Transverse colon (tissue), 4 donors: Measurements from ENCODE around the gene RNF146. TPM values are rescaled to one million over a fixed set of nuclear protein-coding genes. Genes with fewer than 3 reads are reported as not detected.

ENCODE experiments used
- DNase-seq: peaks from one replicate; pipeline ENCODE4 v3.0.0-alpha.2; 2019
- H3K27ac ChIP-seq, 4 donors: fragments of 200-600 bp; sonication (generic); 2 replicates each; pipeline ENCODE4 v1.5.1; 2016 to 2018; ENCODE audit warnings: inconsistent platforms in 4 of 4
- H3K27me3 ChIP-seq: fragments of 200-600 bp; sonication (generic); 2 replicates; pipeline ENCODE4 v1.5.1; 2017; ENCODE audit warnings: inconsistent platforms
- H3K36me3 ChIP-seq, 4 donors: fragments of 200-600 bp; sonication (generic); 2 replicates each; pipeline ENCODE4 v1.5.1; 2017 to 2019; ENCODE audit warnings: inconsistent platforms in 4 of 4
- H3K4me1 ChIP-seq, 4 donors: fragments of 200-600 bp; sonication (generic); 2 replicates each; pipeline ENCODE4 v1.5.1; 2017 to 2020; ENCODE audit warnings: inconsistent platforms in 4 of 4
- H3K4me3 ChIP-seq, 4 donors: fragments of 200-600 bp; sonication (generic); 1 replicate in 1 of 4; 2 replicates in 3 of 4; pipeline versions ENCODE4 v1.5.1 to v1.6.1; 2017 to 2019; ENCODE audit warnings: inconsistent platforms in 4 of 4
- H3K9me3 ChIP-seq, 2 donors: fragments of 200-600 bp; sonication (generic); 2 replicates each; pipeline ENCODE4 v1.5.1; 2017 to 2019; ENCODE audit warnings: inconsistent platforms in 2 of 2
- EP300 ChIP-seq: sonication (generic); formaldehyde crosslinking; IDR thresholded peaks from one replicate; pipeline ENCODE4 v1.6.1; 2017; ENCODE audit warnings: antibody characterized with exemption, low read depth
- POLR2A ChIP-seq: fragments of 450-650 bp; IDR thresholded peaks from one replicate; pipeline ENCODE4 v1.6.1; 2016; ENCODE audit warnings: antibody characterized with exemption, mild to moderate bottlenecking, moderate library complexity
- POLR2AphosphoS5 ChIP-seq, 3 donors: sonication (generic); formaldehyde crosslinking; IDR thresholded peaks; one replicate each; pipeline ENCODE4 v1.6.1; 2016; ENCODE audit warnings: antibody characterized with exemption in 3 of 3
- WGBS, 2 donors: methylation state at CpG; one replicate each; pipeline ENCODE4 v1.1.5; 2018; ENCODE audit warnings: low coverage in 1 of 2; 5-methylcytosine and 5-hydroxymethylcytosine counted together
- in situ Hi-C, 4 donors: fragments of 200-750 bp; cut with MboI; loops; one replicate each; pipeline versions ENCODE4 v1.15.0 to v1.15.1; 2017; ENCODE audit warnings: low sequenced_read_pairs in 3 of 4, low pct_ligation_motif_present in 1 of 4, low pct_unique_long_range_greater_than_20kb in 1 of 4
- intact Hi-C: fragments of 100-400 bp; cut with DNase I; formaldehyde crosslinking; loops from one replicate; pipeline ENCODE4 v1.15.1; 2023; ENCODE audit warnings: low total_unique reads
- total RNA-seq, 4 donors: library from RNA; depleted of rRNA; stranded (reverse); fragments of >200 nt; gene quantifications; one replicate each; pipeline ENCODE4 v1.1.0, GENCODE V29; 2016
- TF ChIP-seq, protein P1 (sequence below), 5 experiments: fragments of 200-600 bp in 3 of 5; fragments of 450-650 bp in 2 of 5; sonication (generic) in 3 of 5; IDR thresholded peaks; 1 replicate in 2 of 5; 2 replicates in 3 of 5; pipeline ENCODE4 v1.5.1; 2016 to 2017; ENCODE audit warnings: antibody characterized with exemption in 5 of 5, inconsistent platforms in 3 of 5, mild to moderate bottlenecking in 2 of 5, moderate library complexity in 1 of 5

RNF146 gene
- total RNA-seq, 4 donors from 2014 or later, result 10.3 to 58.1 (median 29.0) TPM

DNA sequence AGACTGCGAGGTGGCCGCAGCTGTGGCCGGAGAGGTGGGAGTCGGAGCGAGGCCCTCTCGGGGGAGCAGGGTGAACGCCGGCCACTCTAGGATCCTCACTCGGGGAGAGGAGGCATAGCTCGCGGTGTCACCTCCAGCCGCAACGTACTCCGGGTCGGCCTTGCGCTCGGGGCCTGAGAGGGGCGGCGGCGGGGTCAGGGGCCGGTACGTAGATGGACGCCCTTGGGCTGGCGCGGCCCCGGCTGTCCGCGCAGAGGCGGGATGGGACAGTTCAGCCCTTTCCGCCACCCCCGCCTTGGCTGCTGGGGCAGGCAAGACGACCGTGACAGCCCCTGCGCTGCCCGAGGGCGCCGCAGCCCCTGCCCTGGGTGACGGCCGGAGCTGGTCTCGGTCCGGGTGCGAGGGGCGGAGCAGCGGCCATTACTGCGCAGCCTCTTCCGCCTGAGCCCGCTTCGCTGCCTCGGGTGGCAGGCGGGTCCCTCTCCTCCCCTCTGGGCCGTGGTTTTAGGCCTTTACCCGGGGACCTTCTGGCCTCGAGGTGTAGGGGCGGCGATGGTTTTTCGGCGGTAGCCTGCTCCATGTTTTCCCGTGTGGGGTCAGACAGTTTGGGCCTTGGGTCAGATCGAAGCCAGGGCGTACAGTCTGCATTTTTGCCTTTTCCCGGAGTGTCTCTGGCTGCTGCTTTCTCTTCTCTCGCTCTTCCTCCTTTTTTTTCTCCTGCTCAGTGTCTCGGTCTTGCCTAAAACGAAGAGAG is 405 bp downstream of the RNF146 start:
- peak overlapping the region; percentile 74 to 94 (median 86) for H3K4me3 ChIP-seq
- H3K27me3 ChIP-seq, result no peaks in the 10 kb centered on the region
- in situ Hi-C loops (no loop called here), intact Hi-C loops (loop anchor here (10.0 kb wide), 2 partner anchors 462 to 1482 kb away; no protein-coding TSS in a partner anchor)
- WGBS, 2 donors, result 0 to 1% methylated on average over 7 to 43 of the region's 64 CpGs
- peak overlapping the region; percentile 95 to 97 (median 96) for H3K27ac ChIP-seq
- no peaks in the 10 kb centered on the region for H3K36me3 ChIP-seq
- peaks cover 5 to 34% (median 19%) of the 10 kb centered on the region in 4 donors for H3K4me1 ChIP-seq
- no peak for TF ChIP-seq EP300
- peak; percentile 92 to 97 (median 94) for TF ChIP-seq POLR2AphosphoS5 (IDR thresholded peaks at IDR 0.05)
- TF ChIP-seq POLR2A, result peak; percentile 91
- DNase-seq, result peak; percentile 56
- H3K9me3 ChIP-seq, result no peaks in the 10 kb centered on the region

DNA sequence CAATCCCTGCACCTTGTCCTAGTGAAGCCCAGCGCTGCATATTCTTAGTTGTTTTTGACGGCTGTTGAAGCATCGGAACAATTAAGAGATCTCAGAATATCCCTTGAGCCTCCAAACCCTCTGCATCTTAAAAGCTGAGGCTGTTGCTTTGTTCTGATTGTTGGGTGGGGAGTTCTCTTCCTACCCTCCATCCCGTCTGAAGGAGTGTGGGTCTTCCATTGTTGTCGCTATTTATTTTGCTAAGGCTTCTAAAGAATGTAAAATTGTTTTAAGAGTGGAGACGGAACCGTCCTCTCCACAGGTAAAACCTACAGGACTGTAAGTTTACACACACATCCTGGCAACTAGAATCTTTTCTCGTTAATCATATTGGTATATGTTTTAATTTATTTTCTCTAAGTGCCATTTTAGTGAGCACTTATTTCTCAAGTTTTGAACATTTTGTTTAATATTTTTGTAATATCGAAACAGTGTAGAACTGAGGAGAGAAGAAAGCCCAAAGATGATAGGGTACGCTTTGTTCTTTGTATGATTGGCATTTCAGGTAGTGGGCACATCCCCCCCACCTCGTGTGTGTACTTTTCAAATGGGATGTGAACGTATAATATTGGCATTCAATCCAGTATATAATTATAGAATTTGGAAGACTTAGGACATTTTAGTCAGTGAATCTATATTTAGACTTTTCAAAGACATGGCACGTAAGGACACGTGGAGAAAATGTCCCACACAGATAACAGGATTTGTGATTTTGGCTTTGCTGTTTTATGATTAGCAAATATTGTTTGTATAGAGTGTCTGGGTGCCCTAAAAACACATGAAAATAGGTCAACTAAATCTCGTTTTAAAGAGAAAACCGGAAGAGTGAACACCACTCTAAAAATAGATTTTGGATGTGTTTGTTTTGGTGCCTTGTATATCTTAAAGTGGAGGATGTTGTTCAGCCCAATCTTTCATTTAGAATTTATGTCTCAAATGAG is 1.3 kb downstream of the RNF146 start:
- Histone ChIP-seq H3K9me3 (no peaks in the 10 kb centered on the region), H3K27me3 (no peaks in the 10 kb centered on the region), H3K4me1 (peaks cover 5 to 41% (median 23%) of the 10 kb centered on the region in 4 donors), H3K36me3 (no peaks in the 10 kb centered on the region), H3K4me3 (peak overlapping the region; percentile 74 to 94 (median 86)), H3K27ac (peak overlapping the region; percentile 95 to 97 (median 96))
- no peak for DNase-seq
- intact Hi-C loops (loop anchor here (10.0 kb wide), 2 partner anchors 463 to 1483 kb away; no protein-coding TSS in a partner anchor), in situ Hi-C loops (no loop called here)
- WGBS, 2 donors, result 2 to 3% methylated on average over 16 of the region's 16 CpGs
- no peak for TF ChIP-seq EP300
- TF ChIP-seq POLR2A, result no peak
- TF ChIP-seq POLR2AphosphoS5 (IDR thresholded peaks at IDR 0.05), result no peak
- TF ChIP-seq, protein P1, sequence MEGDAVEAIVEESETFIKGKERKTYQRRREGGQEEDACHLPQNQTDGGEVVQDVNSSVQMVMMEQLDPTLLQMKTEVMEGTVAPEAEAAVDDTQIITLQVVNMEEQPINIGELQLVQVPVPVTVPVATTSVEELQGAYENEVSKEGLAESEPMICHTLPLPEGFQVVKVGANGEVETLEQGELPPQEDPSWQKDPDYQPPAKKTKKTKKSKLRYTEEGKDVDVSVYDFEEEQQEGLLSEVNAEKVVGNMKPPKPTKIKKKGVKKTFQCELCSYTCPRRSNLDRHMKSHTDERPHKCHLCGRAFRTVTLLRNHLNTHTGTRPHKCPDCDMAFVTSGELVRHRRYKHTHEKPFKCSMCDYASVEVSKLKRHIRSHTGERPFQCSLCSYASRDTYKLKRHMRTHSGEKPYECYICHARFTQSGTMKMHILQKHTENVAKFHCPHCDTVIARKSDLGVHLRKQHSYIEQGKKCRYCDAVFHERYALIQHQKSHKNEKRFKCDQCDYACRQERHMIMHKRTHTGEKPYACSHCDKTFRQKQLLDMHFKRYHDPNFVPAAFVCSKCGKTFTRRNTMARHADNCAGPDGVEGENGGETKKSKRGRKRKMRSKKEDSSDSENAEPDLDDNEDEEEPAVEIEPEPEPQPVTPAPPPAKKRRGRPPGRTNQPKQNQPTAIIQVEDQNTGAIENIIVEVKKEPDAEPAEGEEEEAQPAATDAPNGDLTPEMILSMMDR (IDR thresholded peaks at IDR 0.05), result no peak

DNA sequence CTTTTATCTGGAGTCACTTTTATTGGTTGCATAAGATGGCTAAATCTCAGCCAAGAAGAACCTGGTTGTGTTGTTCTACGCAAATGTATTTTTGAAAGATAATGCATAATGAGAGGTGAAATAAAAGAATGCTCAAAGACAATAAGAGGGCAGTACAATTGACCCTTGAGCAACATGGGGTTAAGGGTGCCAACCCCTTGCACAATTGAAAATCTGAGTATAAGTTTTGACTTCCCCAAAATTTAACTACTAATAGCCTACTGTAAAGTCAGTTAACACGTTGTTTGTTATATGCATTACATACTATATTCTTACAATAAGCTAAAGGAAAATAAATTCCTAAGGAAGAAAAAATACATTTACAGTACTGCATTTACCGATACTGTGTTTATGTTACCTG is 5.9 kb downstream of the RNF146 start:
- no peak for DNase-seq
- H3K36me3 ChIP-seq, result no peaks in the 10 kb centered on the region
- H3K27ac ChIP-seq, result no peak overlapping the region
- in situ Hi-C loops, result no loop called here
- 88 to 91% methylated on average over 3 of the region's 3 CpGs for WGBS, 2 donors
- intact Hi-C loops, result no loop called here
- H3K4me3 ChIP-seq, result no peak overlapping the region
- TF ChIP-seq EP300, result no peak
- TF ChIP-seq POLR2AphosphoS5 (IDR thresholded peaks at IDR 0.05), result no peak
- TF ChIP-seq POLR2A, result no peak
- TF ChIP-seq, protein P1 (IDR thresholded peaks at IDR 0.05), result no peak
- no peaks in the 10 kb centered on the region for H3K27me3 ChIP-seq
- H3K4me1 ChIP-seq, result peaks cover 5 to 42% (median 21%) of the 10 kb centered on the region in 4 donors
- H3K9me3 ChIP-seq, result no peaks in the 10 kb centered on the region

- intact Hi-C loops, result no loop called here
- in situ Hi-C loops, result no loop called here
- no peaks in the 10 kb centered on the region for H3K9me3 ChIP-seq
- H3K4me1 ChIP-seq, result peaks cover 5 to 43% (median 13%) of the 10 kb centered on the region in 4 donors
- no peaks in the 10 kb centered on the region for H3K27me3 ChIP-seq
- H3K4me3 ChIP-seq, result no peak overlapping the region
- 96 to 100% methylated on average over 2 of the region's 2 CpGs for WGBS, 2 donors
- TF ChIP-seq, protein P1 (IDR thresholded peaks at IDR 0.05), result no peak
- H3K36me3 ChIP-seq, result no peaks in the 10 kb centered on the region
- H3K27ac ChIP-seq, result no peak overlapping the region
- no peak for DNase-seq
These were observed 6.8 kb downstream of the RNF146 start for GRCh38 chr6:127273499-127273898.
